ENCODE data around the gene SYNE2.
"Not testable (repeated sequence)": the region's sequence is repeated elsewhere in the genome, so short reads cannot be mapped to it uniquely, and the experiment has no call there.

The SYNE2 gene

DNA sequence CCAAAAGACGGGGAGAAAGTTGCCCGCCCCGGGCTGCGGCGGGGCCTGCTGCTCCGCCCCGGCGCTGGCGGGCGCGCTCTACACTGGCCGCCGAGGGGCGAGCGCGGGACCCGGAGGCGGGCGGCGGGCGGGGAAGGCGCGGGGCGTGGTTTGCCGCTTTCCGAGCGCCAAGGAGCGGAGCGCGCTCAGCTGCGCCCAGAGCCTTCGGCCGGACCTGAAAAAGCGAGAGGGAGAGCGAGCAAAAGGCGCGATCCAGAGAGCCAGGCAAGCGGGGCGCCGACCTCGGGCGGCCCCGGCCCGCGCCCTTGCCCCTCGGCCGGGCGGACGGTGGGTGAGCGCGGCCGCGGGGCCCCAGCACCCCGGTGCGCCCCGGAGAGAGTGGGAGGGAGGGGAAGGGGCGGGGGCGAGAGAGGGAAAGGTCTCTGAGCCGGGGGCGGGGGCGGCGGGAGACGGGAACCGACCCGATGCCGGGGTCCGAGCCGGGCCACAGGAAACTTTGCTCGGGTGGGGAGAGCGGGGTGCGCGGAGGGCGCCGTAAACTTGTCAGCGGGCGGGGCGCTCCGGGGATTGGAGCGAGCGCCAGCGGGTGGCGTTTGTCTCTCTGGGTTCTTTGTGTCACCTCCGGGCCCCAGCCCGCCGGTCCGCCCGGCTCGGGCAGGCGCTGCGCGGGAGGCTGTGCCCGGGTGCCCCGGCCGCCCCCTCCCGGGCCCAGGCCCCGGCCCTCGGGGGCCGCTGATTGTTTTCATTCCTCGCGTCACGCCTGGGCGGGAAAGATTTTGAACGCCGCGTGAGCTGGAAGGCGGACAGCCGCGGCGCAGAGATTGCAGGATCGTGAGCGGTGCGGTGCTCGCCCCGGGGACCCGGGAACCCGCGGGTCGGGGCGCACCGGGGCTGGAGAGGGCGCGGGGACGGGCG, at the start of gene SYNE2:
Gene SYNE2 (plus strand): TSS at position 188 of the 915 bp plus-strand sequence. CDS start 56,145 bp downstream, outside the sequence.
- Mint-ChIP-seq H3K4me3 (peak within 1 kb of the TSS; percentile 98), H3K27me3 (no peaks in the 10 kb centered on the region), H3K4me1 (peaks cover 44% of the 10 kb centered on the region), H3K27ac (ENCODE audit: low read depth) (peak within 1 kb of the TSS; percentile 94), H3K36me3 (ENCODE audit: insufficient read depth) (peaks cover 20% of the 10 kb centered on the region), H3K9me3 (no peaks in the 10 kb centered on the region)
- ATAC-seq (replicated peaks; ENCODE audit: extremely low read depth, poor library complexity, severe bottlenecking) (peak; percentile 80), DNase-seq (ENCODE audit: low spot score in 2 of 2) (peak; percentile 69 to 70)

- H3K4me3 Mint-ChIP-seq; DNase-seq (ENCODE audit: low spot score in 2 of 2); ATAC-seq (replicated peaks; ENCODE audit: extremely low read depth, poor library complexity, severe bottlenecking); H3K36me3 Mint-ChIP-seq (ENCODE audit: insufficient read depth); H3K27ac Mint-ChIP-seq (ENCODE audit: low read depth); H3K4me1 Mint-ChIP-seq; H3K9me3 Mint-ChIP-seq; H3K27me3 Mint-ChIP-seq: not testable (repeated sequence)
These were observed 49.5 kb upstream of the SYNE2 start for GRCh38 chr14:63803221-63803791.

DNA sequence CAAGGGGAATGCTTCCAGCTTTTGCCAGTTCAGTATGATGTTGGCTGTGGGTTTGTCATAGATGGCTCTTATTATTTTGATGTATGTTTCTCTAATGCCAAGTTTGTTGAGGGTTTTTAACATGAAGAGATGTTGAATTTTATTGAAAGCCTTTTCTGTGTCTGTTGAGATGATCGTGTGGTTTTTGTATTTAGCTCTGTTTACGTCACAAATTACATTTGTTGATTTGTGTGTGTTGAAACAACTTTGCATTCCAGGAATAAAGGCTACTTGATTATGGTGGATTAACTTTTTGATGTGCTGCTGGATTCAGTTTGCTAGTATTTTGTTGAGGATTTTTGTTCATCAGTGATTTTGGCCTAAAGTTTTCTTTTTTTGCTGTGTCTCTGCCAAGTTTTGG, 46.7 kb upstream of the SYNE2 start:
- H3K4me1 Mint-ChIP-seq; H3K4me3 Mint-ChIP-seq; DNase-seq (ENCODE audit: low spot score in 2 of 2); H3K27me3 Mint-ChIP-seq; H3K36me3 Mint-ChIP-seq (ENCODE audit: insufficient read depth); H3K9me3 Mint-ChIP-seq; H3K27ac Mint-ChIP-seq (ENCODE audit: low read depth); ATAC-seq (replicated peaks; ENCODE audit: extremely low read depth, poor library complexity, severe bottlenecking): not testable (repeated sequence)

GRCh38 chr14:63811692-63812091, 41.1 kb upstream of the SYNE2 start:
- ATAC-seq (replicated peaks; ENCODE audit: extremely low read depth, poor library complexity, severe bottlenecking); H3K9me3 Mint-ChIP-seq: not testable (repeated sequence)

GRCh38 chr14:63833728-63834127, 19.1 kb upstream of the SYNE2 start:
- Mint-ChIP-seq H3K27me3 (no peaks in the 10 kb centered on the region), H3K27ac (ENCODE audit: low read depth) (no peak overlapping the region), H3K9me3 (no peaks in the 10 kb centered on the region), H3K4me3 (no peak overlapping the region), H3K36me3 (ENCODE audit: insufficient read depth) (no peaks in the 10 kb centered on the region), H3K4me1 (no peaks in the 10 kb centered on the region)
- ATAC-seq (replicated peaks; ENCODE audit: extremely low read depth, poor library complexity, severe bottlenecking) = no peak
- no peak for DNase-seq (ENCODE audit: low spot score in 2 of 2)

More at GRCh38 chr14:63811692-63812091, 41.1 kb upstream of the SYNE2 start:
- H3K4me3 Mint-ChIP-seq; DNase-seq (ENCODE audit: low spot score in 2 of 2); H3K36me3 Mint-ChIP-seq (ENCODE audit: insufficient read depth); H3K27ac Mint-ChIP-seq (ENCODE audit: low read depth); H3K4me1 Mint-ChIP-seq; H3K27me3 Mint-ChIP-seq: not testable (repeated sequence)

DNA sequence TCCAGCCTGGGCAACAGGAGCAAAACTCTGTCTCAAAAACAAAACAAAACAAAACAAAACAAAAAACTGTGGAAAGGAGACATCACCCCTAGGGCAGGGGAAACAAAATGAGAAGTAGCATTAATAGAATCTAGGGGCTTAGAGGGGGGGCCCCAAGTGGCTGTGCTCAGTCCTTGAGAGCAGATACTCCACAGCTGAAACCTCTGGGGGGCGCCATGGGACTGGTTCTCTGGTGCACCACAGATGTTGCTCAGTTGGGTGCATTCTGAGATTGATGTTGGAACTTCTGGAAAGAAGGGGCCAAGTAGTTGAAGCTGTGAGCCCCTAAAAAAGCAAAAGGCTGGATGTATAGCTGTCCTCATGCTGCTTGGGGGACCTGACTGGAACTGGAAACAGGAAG, 11.8 kb upstream of the SYNE2 start:
- DNase-seq (ENCODE audit: low spot score in 2 of 2) (peak; percentile 57 to 65), ATAC-seq (replicated peaks; ENCODE audit: extremely low read depth, poor library complexity, severe bottlenecking) (peak; percentile 73)
- no peak overlapping the region for H3K4me3 Mint-ChIP-seq
- H3K36me3 Mint-ChIP-seq (ENCODE audit: insufficient read depth) = no peaks in the 10 kb centered on the region
- no peaks in the 10 kb centered on the region for H3K4me1 Mint-ChIP-seq
- peaks cover 5% of the 10 kb centered on the region for H3K9me3 Mint-ChIP-seq
- H3K27me3 Mint-ChIP-seq = no peaks in the 10 kb centered on the region
- H3K27ac Mint-ChIP-seq (ENCODE audit: low read depth) = no peak overlapping the region

DNA sequence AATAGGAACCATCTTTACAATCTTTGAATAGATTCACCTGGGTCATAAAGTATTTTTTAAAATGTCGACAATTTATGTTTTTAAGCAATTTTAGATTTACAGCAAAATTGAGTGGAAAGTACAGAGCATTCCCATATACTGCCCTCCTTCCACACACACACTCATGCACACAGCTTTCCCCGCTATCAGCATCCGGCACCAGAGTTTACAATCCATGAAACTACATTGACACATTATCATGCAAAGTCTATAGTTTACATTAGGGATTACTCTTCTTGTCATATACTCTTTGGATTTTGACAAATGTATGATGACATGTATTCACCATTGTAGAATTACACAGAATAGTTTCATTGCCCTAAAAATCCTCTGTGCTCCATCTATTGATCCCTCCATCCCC, 9.0 kb upstream of the SYNE2 start:
- no peaks in the 10 kb centered on the region for H3K4me1 Mint-ChIP-seq
- DNase-seq (ENCODE audit: low spot score in 2 of 2) = no peak
- H3K27me3 Mint-ChIP-seq = no peaks in the 10 kb centered on the region
- ATAC-seq (replicated peaks; ENCODE audit: extremely low read depth, poor library complexity, severe bottlenecking) = no peak
- no peak overlapping the region for H3K4me3 Mint-ChIP-seq
- no peak overlapping the region for H3K27ac Mint-ChIP-seq (ENCODE audit: low read depth)
- no peaks in the 10 kb centered on the region for H3K36me3 Mint-ChIP-seq (ENCODE audit: insufficient read depth)
- H3K9me3 Mint-ChIP-seq = peaks cover 5% of the 10 kb centered on the region

GRCh38 chr14:63848890-63849289, 3.9 kb upstream of the SYNE2 start:
- no peak for ATAC-seq (replicated peaks; ENCODE audit: extremely low read depth, poor library complexity, severe bottlenecking)
- H3K27ac Mint-ChIP-seq (ENCODE audit: low read depth) = no peak overlapping the region
- peaks cover 9% of the 10 kb centered on the region for H3K36me3 Mint-ChIP-seq (ENCODE audit: insufficient read depth)
- H3K4me3 Mint-ChIP-seq = no peak overlapping the region
- no peak for DNase-seq (ENCODE audit: low spot score in 2 of 2)
- H3K27me3 Mint-ChIP-seq = no peaks in the 10 kb centered on the region
- H3K9me3 Mint-ChIP-seq = no peaks in the 10 kb centered on the region
- peaks cover 2% of the 10 kb centered on the region for H3K4me1 Mint-ChIP-seq

- Mint-ChIP-seq H3K9me3 (no peaks in the 10 kb centered on the region), H3K4me1 (peaks cover 37% of the 10 kb centered on the region), H3K36me3 (ENCODE audit: insufficient read depth) (peaks cover 15% of the 10 kb centered on the region), H3K27ac (ENCODE audit: low read depth) (peak overlapping the region; percentile 94), H3K4me3 (peak overlapping the region; percentile 98), H3K27me3 (no peaks in the 10 kb centered on the region)
- ATAC-seq (replicated peaks; ENCODE audit: extremely low read depth, poor library complexity, severe bottlenecking) = no peak
- no peak for DNase-seq (ENCODE audit: low spot score in 2 of 2)
These were observed 460 bp upstream of the SYNE2 start for GRCh38 chr14:63852271-63852816.

DNA sequence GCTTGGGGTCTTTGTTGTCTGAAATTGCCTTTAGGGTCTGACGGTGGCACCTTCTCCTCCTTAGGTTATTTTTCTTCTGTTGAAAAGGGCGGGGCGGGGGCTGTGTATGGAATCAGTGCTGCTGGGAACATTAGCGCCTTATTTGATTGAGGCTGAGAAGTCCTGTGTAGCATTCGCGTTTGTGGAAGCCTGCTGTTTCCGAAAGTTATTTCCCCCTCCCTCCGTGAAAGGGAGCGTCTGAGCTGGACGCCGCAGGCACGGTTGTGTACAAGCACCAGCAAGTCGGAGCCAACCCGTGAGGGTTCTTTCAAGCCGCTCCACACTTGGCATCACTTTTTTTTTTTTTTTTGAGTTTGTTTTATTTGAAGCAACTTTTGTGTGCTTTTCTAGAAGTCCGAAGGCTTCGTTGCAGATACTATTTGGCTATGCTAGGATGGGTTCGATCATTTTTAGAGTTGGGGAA, 1.1 kb downstream of the SYNE2 start:
- Mint-ChIP-seq H3K4me1 (peaks cover 44% of the 10 kb centered on the region), H3K4me3 (peak overlapping the region; percentile 98), H3K9me3 (no peaks in the 10 kb centered on the region), H3K36me3 (ENCODE audit: insufficient read depth) (peaks cover 23% of the 10 kb centered on the region), H3K27ac (ENCODE audit: low read depth) (peak overlapping the region; percentile 94), H3K27me3 (no peaks in the 10 kb centered on the region)
- peak; percentile 28 to 51 for DNase-seq (ENCODE audit: low spot score in 2 of 2)
- peak; percentile 44 for ATAC-seq (replicated peaks; ENCODE audit: extremely low read depth, poor library complexity, severe bottlenecking)

DNA sequence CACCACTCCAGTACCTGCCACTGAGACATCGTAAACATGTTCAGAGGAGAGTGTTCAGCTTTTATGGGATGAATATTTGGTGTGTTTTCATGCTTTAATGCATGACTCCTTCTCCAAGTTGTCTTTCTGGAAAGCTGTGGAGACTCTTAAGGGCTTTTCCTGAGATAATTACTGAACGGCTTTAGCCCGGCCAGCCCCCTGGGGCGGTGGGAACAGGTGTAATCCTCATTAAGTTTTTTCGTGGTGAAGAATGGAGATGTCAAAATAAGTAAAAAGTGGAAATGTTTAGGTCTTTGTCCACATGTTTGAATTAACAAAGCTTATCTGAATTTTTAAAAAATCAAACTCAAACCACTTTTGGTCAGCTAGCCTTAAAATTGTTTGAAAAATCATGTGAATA, 1.5 kb downstream of the SYNE2 start:
- ATAC-seq (replicated peaks; ENCODE audit: extremely low read depth, poor library complexity, severe bottlenecking) (no peak), DNase-seq (ENCODE audit: low spot score in 2 of 2) (no peak)
- peak overlapping the region; percentile 94 for H3K27ac Mint-ChIP-seq (ENCODE audit: low read depth)
- no peaks in the 10 kb centered on the region for H3K27me3 Mint-ChIP-seq
- H3K9me3 Mint-ChIP-seq = no peaks in the 10 kb centered on the region
- H3K4me3 Mint-ChIP-seq = peak overlapping the region; percentile 98
- peaks cover 23% of the 10 kb centered on the region for H3K36me3 Mint-ChIP-seq (ENCODE audit: insufficient read depth)
- H3K4me1 Mint-ChIP-seq = peaks cover 44% of the 10 kb centered on the region

DNA sequence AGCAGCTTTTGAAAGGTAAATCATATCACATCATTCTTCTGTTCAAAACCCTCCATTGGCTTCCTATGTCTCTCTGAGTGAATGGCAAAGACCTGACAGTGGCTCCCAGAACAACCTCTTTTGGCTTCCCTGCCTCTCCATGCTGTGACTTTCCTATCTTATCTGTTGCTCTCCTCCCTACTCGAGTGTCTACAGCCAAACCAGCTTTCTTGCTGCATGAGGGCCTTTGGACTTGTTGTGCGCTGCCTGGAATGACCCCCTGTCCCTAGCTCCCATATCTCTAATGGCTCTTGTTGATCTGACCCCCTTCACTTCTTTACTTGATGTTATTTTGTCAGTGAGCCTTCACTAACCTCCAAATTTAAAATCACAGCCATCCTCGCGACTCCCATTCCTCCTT, 2.5 kb downstream of the SYNE2 start:
- H3K4me1 Mint-ChIP-seq = peaks cover 51% of the 10 kb centered on the region
- H3K4me3 Mint-ChIP-seq = peak overlapping the region; percentile 98

More for the DNA sequence above, 2.5 kb downstream of the SYNE2 start:
- Mint-ChIP-seq H3K27ac (ENCODE audit: low read depth) (peak overlapping the region; percentile 94), H3K36me3 (ENCODE audit: insufficient read depth) (peaks cover 25% of the 10 kb centered on the region), H3K9me3 (no peaks in the 10 kb centered on the region), H3K27me3 (no peaks in the 10 kb centered on the region)
- DNase-seq (ENCODE audit: low spot score in 2 of 2) = no peak
- ATAC-seq (replicated peaks; ENCODE audit: extremely low read depth, poor library complexity, severe bottlenecking) = no peak
